Activated naive CD4-positive, alpha-beta T cell treated with anti-CD3 and anti-CD28 coated beads, Interleukin-2, amount 50 U/mL, for 16 hours (primary cell): ENCODE measurements around the gene HOOK2.
"Not testable (repeated sequence)": the region's sequence is repeated elsewhere in the genome, so short reads cannot be mapped to it uniquely, and the experiment has no call there.

ENCODE experiments used
- DNase-seq: peaks from one replicate; pipeline ENCODE4 v3.0.0-alpha.2; 2020

HOOK2 gene

GRCh38 chr19:12751635-12752034 is 23.7 kb downstream of the HOOK2 start, which contains the start of gene BEST2:
Gene BEST2, plus strand, starts transcription at chr19:12751791. Its CDS starts 802 bp downstream, at chr19:12752593.
- no peak for DNase-seq

DNA sequence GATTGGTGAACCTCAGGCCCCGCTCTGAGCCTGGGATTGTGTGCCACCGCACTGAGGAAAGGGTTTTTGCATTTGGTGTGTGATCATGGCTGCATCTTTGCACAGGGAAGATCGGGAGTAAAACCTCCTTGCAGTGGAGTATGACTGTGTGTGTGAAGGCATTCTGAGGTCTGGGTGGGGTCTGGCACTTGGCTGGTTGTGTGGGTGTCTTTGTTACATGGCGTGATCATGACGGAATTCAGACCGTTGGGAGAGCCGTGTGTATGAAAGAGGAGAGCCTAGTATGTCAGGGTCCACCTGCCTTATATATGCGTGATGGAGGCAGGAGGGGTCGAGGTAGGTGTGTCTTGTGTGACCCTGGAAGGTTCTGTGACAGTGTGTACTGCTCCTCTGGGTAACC is 24.5 kb downstream of the HOOK2 start:
- DNase-seq: no peak

GRCh38 chr19:12749938-12750521 is 25.3 kb downstream of the HOOK2 start:
- DNase-seq: no peak

DNA sequence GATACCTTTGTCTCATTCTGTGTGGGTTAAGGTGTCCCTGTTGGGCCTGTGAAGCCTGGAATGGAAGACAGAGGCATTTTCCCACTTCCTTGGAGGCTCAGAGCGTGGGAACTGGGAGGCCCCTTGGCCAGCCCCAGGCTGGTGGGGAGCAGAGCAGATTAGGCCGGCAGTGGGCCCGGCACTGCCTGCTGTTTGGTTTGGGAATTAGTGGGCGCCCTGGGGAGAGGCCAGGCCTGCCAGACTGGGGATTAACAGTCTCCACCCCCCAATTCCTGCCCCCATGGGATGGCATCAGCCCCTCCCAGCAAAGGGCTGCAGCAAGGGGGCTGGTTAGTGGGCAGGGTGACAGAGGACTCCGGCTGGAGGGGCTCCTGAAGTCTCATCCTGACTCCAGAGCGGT is 26.9 kb downstream of the HOOK2 start:
- DNase-seq: no peak

DNA sequence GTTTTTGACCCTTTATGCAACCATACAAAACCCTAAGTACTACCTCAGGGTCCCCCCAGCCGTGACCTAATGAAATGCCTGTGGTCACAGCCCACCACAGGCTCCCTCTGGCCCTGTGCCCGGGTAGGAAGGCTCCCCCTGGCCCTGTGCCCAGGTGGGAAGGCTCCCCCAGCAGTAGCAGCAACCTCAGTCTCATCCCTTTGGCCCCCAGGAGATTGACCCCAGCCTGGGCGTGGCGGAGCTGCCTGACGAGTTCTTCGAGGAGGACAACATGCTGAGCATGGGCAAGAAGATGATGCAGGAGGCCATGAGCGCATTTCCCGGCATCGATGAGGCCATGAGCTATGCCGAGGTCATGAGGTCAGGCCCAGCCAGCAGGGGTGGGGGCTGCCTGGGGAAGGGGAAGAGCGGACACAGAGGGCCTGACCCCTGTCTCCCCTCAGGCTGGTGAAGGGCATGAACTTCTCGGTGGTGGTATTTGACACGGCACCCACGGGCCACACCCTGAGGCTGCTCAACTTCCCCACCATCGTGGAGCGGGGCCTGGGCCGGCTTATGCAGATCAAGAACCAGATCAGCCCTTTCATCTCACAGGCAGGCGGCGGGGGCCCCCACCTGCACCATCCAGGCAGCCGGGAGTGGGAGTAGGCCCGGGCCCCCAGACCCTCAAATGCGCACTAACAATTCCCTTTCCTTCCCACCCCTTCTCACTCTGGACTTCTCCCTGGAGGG is 30.0 kb downstream of the HOOK2 start:
- DNase-seq: no peak

- DNase-seq: no peak
Measured at GRCh38 chr19:12737835-12738351, 37.5 kb downstream of the HOOK2 start.

DNA sequence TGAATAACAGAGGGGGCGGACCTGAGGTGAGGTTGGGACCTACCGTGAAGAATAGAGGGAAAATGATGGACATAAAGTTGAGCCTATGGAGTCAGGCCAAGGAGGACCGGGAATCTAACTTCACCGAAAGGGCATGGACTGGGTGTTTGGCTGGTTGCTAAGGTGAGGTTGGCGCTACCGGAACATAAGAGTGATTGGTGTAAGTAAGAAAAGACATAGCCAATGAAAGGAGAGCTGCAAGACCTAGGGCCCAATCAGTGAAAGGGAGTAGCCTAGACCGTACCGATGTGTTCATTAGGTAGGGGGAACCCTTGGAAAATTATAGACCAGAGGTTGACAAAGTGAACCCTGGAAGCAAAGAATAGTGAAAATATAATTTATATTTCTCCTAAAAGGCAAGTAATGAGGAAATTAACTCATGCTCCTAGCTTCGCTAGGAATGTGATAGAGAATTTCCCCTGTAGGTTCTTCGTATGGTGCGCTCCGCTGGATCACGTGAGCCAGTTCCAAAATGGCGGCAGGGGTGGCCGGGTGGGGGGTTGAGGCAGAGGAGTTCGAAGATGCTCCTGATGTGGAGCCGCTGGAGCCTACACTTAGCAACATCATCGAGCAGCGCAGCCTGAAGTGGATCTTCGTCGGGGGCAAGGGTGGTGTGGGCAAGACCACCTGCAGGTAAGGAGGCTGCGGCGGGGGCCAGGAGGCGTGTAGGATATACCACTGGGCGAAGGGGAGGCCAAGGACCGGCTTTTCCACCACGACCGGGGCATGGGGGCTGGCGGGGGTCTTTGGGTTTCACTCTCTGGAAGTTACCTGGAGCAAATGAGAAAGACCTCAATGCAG is 38.1 kb downstream of the HOOK2 start, which contains the start of gene GET3:
GET3 (plus strand) TSS at position 503 of the 840 bp plus-strand sequence; CDS start at position 512, 9 bp downstream.
- DNase-seq: peak; percentile 81

DNA sequence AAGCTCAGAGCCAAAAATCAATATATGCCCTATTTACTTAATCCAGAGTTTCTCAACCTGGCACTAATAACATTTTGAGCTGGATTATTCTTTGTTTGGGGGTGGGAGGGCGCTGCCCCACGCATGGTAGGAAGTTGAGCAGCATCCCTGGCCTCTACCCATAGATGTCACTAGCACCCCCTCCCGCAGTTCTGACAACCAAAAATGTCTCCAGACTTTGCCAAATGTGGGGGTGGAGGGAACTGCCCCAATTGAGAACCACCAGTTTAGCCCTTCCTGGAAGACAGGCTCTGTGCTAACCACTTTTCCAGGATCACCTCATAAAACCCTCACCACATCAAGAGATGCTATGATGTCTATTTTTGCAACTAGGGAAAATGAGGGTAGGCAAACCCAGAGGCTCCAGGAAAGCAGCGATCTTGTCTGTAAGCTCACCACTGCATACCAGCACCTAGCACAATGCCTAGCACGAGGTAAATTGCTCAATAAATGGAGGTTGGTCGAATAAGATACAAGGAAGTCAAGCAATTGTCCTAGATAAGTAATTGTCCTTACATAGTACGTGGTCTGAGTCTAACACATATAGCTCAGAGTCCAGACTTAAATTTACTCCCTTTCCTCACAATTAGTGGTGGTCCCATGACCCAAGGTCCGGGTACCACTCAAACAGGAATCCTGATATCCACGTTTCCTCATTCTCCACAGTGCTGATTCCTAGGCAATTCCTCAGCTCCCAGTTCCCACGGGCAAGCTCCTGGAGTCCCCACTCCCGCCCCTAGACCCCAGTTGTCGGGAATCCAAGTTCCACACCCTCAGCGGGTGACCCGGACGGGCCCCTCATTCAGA is 41.8 kb downstream of the HOOK2 start:
- DNase-seq: peak; percentile 45

DNA sequence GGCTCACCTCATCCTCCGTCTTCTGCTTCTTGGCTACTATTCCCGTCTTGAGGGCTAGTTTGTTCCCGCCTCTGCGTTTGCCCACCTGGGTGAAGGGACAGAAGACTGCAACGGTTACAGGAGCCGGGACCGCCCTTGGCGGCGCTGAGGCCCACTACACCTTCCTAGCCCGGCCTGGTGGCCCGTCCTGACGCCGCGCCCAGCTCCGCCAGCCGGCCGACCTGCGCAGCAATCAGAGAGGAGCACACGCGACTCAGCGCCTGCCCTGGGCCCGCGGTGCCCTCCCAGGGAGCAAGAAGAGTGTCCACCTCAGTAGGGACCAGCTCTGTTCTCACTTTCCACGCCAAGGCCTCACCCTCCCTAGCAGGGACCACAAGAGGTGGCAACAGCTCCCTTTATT is 44.0 kb downstream of the HOOK2 start:
- no peak for DNase-seq

GRCh38 chr19:12730064-12730463 is 45.3 kb downstream of the HOOK2 start:
- DNase-seq: no peak

DNA sequence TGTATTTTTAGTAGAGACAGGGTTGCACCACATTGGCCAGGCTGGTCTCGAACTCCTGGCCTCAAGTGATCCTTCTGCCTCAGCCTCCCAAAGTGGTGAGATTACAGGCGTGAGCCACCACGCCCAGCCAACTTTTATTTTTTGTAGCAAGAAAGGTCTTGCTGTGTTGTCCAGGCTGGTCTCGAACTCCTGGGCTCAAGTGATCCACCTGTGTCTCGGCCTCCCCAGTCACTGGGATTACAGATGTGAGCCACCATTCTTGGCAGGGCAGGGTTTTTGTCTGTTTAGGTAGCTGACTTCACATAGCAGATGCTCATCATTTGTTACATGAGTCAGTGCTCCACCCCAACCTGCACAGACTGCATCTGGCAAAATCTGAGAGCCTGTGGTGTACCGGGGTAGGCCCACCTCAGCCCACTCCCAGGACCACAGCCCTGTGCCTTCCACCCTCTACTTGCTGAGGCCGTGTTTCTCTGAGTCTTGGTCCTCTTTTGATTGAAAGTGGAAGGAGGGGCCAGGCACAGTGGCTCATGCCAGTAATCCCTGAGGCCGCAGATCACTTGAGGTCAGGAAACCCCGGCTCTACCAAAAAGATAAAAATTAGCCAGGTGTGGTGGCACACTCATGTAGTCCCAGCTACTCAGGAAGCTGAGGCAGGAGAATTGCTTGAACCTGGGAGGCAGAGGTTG is 47.5 kb downstream of the HOOK2 start:
- DNase-seq: no peak

DNA sequence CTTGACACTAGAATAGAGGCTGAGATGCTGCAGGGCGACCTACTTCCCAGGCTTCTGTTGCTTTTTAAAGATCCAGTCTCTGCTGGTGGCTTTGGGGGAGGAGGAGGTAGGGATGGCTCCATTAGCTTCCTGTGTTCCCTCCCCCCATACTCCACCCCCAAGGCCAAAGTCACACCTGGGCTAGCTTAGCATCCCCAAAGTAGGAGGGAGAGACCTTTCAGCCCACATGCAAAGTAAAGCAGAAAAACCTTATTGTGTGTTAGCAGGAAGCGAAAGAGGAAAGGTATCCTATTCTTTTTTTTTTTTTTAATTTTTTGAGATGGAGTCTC is 48.4 kb downstream of the HOOK2 start:
- DNase-seq: no peak

- DNase-seq: not testable (repeated sequence)
Measured at GRCh38 chr19:12725612-12726011, 49.7 kb downstream of the HOOK2 start.

DNA sequence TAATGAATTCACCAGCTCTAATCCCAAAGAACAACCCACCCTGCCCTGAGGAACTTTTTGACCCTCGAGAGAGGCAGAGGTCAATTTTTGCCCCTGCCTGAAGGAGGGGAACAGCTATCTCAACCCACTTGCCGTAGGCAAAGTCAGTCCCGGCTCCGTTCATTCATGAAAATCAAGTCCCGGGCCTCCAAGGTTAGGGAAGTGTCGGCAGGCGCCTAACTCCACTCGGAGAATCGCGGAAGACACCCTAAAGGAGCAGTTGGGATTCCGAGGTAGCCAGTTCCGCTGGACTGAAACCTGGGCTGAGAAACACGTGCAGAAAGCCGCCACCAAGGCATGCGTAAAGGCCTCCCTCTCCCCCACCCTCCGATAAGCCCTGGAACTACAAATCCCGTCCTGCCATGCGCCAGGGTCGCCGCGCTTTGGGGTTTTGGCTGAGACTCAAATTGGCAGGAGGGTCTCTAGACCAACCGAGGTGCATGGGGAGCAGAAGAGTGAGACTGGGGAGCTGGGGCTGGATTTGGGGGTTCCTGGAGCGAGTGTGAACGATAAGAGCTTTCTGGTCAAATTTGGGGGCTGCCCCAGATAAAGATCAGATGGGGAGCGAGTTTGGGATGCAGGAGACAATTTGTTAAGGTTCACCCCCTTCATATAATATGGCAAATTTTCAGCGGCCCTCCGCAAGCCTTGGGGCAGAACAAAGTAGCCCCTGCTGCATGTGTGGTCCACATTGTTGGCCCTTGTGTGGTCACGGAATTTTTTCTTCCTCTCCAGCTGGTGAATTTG is 51.5 kb downstream of the HOOK2 start, which contains the start of gene TNPO2:
TNPO2 (minus strand) TSS at position 292 of the 786 bp plus-strand sequence. CDS start 2,955 bp downstream, outside the sequence.
- DNase-seq: peak; percentile 79

DNA sequence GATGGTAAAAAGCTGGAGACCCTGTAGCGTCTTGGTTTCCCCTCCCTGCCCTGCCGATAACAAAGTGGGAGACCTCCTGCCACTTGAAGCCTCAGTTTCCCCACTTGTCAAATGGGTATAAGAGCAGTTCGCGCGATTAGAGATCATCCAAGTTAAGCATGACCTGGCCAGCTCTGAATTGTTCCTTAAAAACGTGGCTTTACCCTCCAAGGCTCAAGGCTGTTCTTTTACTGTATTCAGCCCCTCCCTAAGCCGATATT is 52.0 kb downstream of the HOOK2 start:
- no peak for DNase-seq

- peak; percentile 93 for DNase-seq
Measured at GRCh38 chr19:12722566-12723380, 52.6 kb downstream of the HOOK2 start.

- peak; percentile 52 for DNase-seq
Measured at GRCh38 chr19:12721656-12722565, 53.4 kb downstream of the HOOK2 start.

- DNase-seq: no peak
Measured at GRCh38 chr19:12720851-12721655, 54.3 kb downstream of the HOOK2 start.
